SU-DHL-6 (cell line): ENCODE data around the gene GPR137C.

Experiments
- H2AFZ ChIP-seq: fragments of 200-600 bp; sonication (generic); 2 replicates; pipeline ENCODE4 v1.6.1; 2014; ENCODE audit warnings: low read depth, mild to moderate bottlenecking, moderate library complexity, mixed read lengths, antibody characterized with exemption, low read length; ENCODE audit not compliant: severe bottlenecking
- H3F3A ChIP-seq: fragments of 200-600 bp; shearing (Covaris generic); 2 replicates; pipeline ENCODE4 v1.6.0; 2016; ENCODE audit warnings: antibody characterized with exemption, mild to moderate bottlenecking; ENCODE audit not compliant: insufficient read depth
- H3K27ac ChIP-seq: fragments of 200-600 bp; sonication (generic); 2 replicates; pipeline ENCODE4 v1.5.1; 2016; ENCODE audit warnings: low read depth, mild to moderate bottlenecking, low read length, moderate library complexity, mixed read lengths
- H3K27me3 ChIP-seq: fragments of 200-600 bp; sonication (generic), shearing (Covaris generic); 2 replicates; pipeline ENCODE4 v1.6.0; 2014; ENCODE audit warnings: mild to moderate bottlenecking, low read length
- H3K36me3 ChIP-seq: fragments of 200-600 bp; sonication (generic); 2 replicates; pipeline ENCODE4 v1.6.1; 2014; ENCODE audit warnings: mild to moderate bottlenecking, low read length, mixed read lengths
- H3K4me2 ChIP-seq: fragments of 300-600, 200-600 bp; shearing (Covaris generic), sonication (generic); 2 replicates; pipeline ENCODE4 v1.6.0; 2014; ENCODE audit warnings: low read length, low read depth, mild to moderate bottlenecking; ENCODE audit not compliant: poor library complexity, severe bottlenecking
- H3K4me3 ChIP-seq: fragments of 200-600 bp; sonication (generic); 2 replicates; pipeline ENCODE4 v1.5.1; 2014; ENCODE audit warnings: antibody characterized with exemption, low read length, mild to moderate bottlenecking, mixed read lengths; ENCODE audit not compliant: insufficient read depth, poor library complexity, severe bottlenecking
- H3K79me2 ChIP-seq: fragments of 200-600 bp; sonication (generic); 2 replicates; pipeline ENCODE4 v1.6.1; 2014; ENCODE audit warnings: mild to moderate bottlenecking, low read length, moderate library complexity; ENCODE audit not compliant: insufficient read depth
- H3K9ac ChIP-seq: fragments of 200-600 bp; sonication (generic); 2 replicates; pipeline ENCODE4 v1.7.0; 2014; ENCODE audit warnings: mild to moderate bottlenecking, low read length
- H3K9me2 ChIP-seq: fragments of 200-600 bp; sonication (generic); replicated peaks from 2 replicates; pipeline ENCODE4 v1.6.1; 2014; ENCODE audit warnings: low read length; ENCODE audit not compliant: insufficient read depth
- H3K9me3 ChIP-seq: fragments of 200-600 bp; sonication (generic); 2 replicates; pipeline ENCODE4 v1.6.1; 2014; ENCODE audit warnings: low read length, mixed read lengths; ENCODE audit not compliant: insufficient read depth
- H4K20me1 ChIP-seq: fragments of 200-600 bp; sonication (generic); 2 replicates; pipeline ENCODE4 v1.6.1; 2014; ENCODE audit warnings: low read depth, mild to moderate bottlenecking, antibody characterized with exemption, low read length, moderate library complexity, mixed read lengths
- CTCF ChIP-seq: fragments of 200-600 bp; sonication (generic); IDR thresholded peaks from one replicate; pipeline ENCODE4 v1.5.1; 2017; ENCODE audit warnings: antibody characterized with exemption, mild to moderate bottlenecking, low read length, moderate library complexity; ENCODE audit not compliant: insufficient read depth, poor library complexity, severe bottlenecking
- EZH2phosphoT487 ChIP-seq: fragments of 200-600 bp; sonication (generic), shearing (Covaris generic); conservative IDR thresholded peaks from 2 replicates; pipeline ENCODE4 v1.6.1; 2018; ENCODE audit warnings: mild to moderate bottlenecking, antibody characterized with exemption, low read length, moderate library complexity, mixed read lengths

The GPR137C gene

GRCh38 chr14:52531481-52531880, 21.2 kb upstream of the GPR137C start:
- Histone ChIP-seq H3K9ac (no peak overlapping the region), H3K9me3 (no peaks in the 10 kb centered on the region), H3K36me3 (peaks cover 27% of the 10 kb centered on the region; the same call in 1 of the 2 replicates), H3K27me3 (no peaks in the 10 kb centered on the region), H3K79me2 (no peaks in the 10 kb centered on the region), H3F3A (peaks cover 7% of the 10 kb centered on the region; the same call in 1 of the 2 replicates), H3K9me2 (no peaks in the 10 kb centered on the region), H3K4me3 (no peak overlapping the region), H3K4me2 (no peak overlapping the region), H4K20me1 (no peaks in the 10 kb centered on the region), H3K27ac (no peak overlapping the region), H2AFZ (no peak overlapping the region)
- no peak for TF ChIP-seq CTCF
- TF ChIP-seq EZH2phosphoT487: no peak

- TF ChIP-seq CTCF (no peak), EZH2phosphoT487 (no peak)
- peaks cover 24% of the 10 kb centered on the region; the same call in 1 of the 2 replicates for H3K36me3 ChIP-seq
- H3K9ac ChIP-seq: no peak overlapping the region
- H2AFZ ChIP-seq: no peak overlapping the region
- H3K27ac ChIP-seq: no peak overlapping the region
- no peaks in the 10 kb centered on the region for H3K9me3 ChIP-seq
- H3K27me3 ChIP-seq: no peaks in the 10 kb centered on the region
- no peak overlapping the region for H3K4me3 ChIP-seq
- H3K4me2 ChIP-seq: no peak overlapping the region
- H3K79me2 ChIP-seq: no peaks in the 10 kb centered on the region
- no peaks in the 10 kb centered on the region for H3K9me2 ChIP-seq
- no peaks in the 10 kb centered on the region for H4K20me1 ChIP-seq
- H3F3A ChIP-seq: no peaks in the 10 kb centered on the region; the same call in 1 of the 2 replicates
These were observed 16.4 kb upstream of the GPR137C start for GRCh38 chr14:52536269-52536668.

GRCh38 chr14:52538623-52539022, 14.0 kb upstream of the GPR137C start:
- H2AFZ ChIP-seq: no peak overlapping the region
- H3K27me3 ChIP-seq: no peaks in the 10 kb centered on the region
- no peaks in the 10 kb centered on the region for H3K9me3 ChIP-seq
- no peak overlapping the region for H3K9ac ChIP-seq
- TF ChIP-seq CTCF: no peak
- TF ChIP-seq EZH2phosphoT487: no peak
- H4K20me1 ChIP-seq: no peaks in the 10 kb centered on the region
- no peak overlapping the region for H3K27ac ChIP-seq
- no peak overlapping the region for H3K4me3 ChIP-seq
- no peaks in the 10 kb centered on the region for H3K9me2 ChIP-seq
- no peak overlapping the region for H3K4me2 ChIP-seq
- H3K36me3 ChIP-seq: peaks cover 42% of the 10 kb centered on the region
- H3F3A ChIP-seq: no peaks in the 10 kb centered on the region; the same call in 1 of the 2 replicates
- peaks cover 6% of the 10 kb centered on the region; the same call in 1 of the 2 replicates for H3K79me2 ChIP-seq
